Motor neuron (in vitro differentiated cells): Measurements from ENCODE around the gene MLX. TPM values are rescaled to one million over a fixed set of nuclear protein-coding genes. Genes with fewer than 3 reads are reported as not detected.
"Not testable (repeated sequence)": the region's sequence is repeated elsewhere in the genome, so short reads cannot be mapped to it uniquely, and the experiment has no call there.

Experiments
- ATAC-seq, 8 experiments: fragments of 200-7000 bp; cut with Tn5 transposase; replicated peaks in 6 of 8; 2 replicates each; pipeline ENCODE4 v1.8.0; 2021; ENCODE audit warnings: mild to moderate bottlenecking in 8 of 8, moderate library complexity in 8 of 8
- H3K27ac ChIP-seq, 2 donors: fragments of 250-450 bp; sonication (Bioruptor Pico); 2 replicates each; pipeline ENCODE4 v1.9.0; 2021; ENCODE audit warnings: antibody characterized with exemption in 2 of 2, mild to moderate bottlenecking in 2 of 2, moderate library complexity in 1 of 2
- H3K4me1 ChIP-seq, 2 donors: fragments of 250-450 bp; sonication (Bioruptor Pico); replicated peaks in 1 of 2; 2 replicates each; pipeline ENCODE4 v1.6.1; 2021; ENCODE audit warnings: antibody characterized with exemption in 2 of 2, mild to moderate bottlenecking in 2 of 2, moderate library complexity in 1 of 2
- H3K4me3 ChIP-seq, 5 donors: fragments of 250-450 bp; sonication (Bioruptor Pico); 2 replicates each; pipeline ENCODE4 v1.9.0; 2021; ENCODE audit warnings: antibody characterized with exemption in 5 of 5, mild to moderate bottlenecking in 5 of 5, moderate library complexity in 4 of 5
- WGBS, 10 experiments: fragments of 450-650 bp; shearing (Covaris generic); methylation state at CpG; one replicate each; pipeline ENCODE4 v1.0.0; 2022; 5-methylcytosine and 5-hydroxymethylcytosine counted together
- in situ Hi-C, 9 experiments: fragments of 400-800 bp; cut with MboI; loops; one replicate each; pipeline ENCODE4 v1.15.0; 2021; ENCODE audit warnings: low sequenced_read_pairs in 9 of 9, low pct_unique_long_range_greater_than_20kb in 2 of 9; ENCODE audit not compliant: unreplicated experiment in 9 of 9
- total RNA-seq, 8 experiments: library from RNA; unstranded; fragments of 300-600 nt; gene quantifications; 2 replicates each; pipeline versions ENCODE4 v1.2.3 to v1.2.4, GENCODE V29; 2022

The MLX gene
- total RNA-seq, 8 experiments from 2014 or later, result 17.3 to 48.0 (median 25.6) TPM

DNA sequence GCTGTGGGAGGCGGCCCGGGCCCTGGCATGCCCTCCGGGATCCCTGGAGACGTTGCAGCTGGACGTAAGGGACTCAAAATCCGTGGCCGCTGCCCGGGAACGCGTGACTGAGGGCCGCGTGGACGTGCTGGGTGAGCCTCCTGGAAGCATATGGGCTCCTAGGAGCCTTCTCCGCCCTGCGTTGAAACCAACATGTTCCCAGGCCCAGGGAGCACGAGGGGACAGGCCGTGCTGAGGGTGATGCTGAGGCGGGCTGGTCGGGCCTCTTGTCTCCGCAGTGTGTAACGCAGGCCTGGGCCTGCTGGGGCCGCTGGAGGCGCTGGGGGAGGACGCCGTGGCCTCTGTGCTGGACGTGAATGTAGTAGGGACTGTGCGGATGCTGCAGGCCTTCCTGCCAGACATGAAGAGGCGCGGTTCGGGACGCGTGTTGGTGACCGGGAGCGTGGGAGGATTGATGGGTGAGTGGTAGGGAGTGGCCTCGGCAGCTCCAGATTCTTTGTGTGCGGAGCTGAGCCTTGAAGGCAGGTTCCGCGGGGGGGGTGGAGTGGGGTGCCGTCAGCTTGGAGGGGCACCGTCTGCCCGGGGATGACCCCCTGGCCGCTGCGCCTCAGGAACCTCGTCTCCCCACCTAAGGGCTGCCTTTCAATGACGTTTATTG is 13.6 kb upstream of the MLX start:
- 30 to 80% (median 63%) methylated on average over 2 to 11 of the region's 45 CpGs; no CpG with 5 or more reads in 6 of the 10 experiments for WGBS, 10 experiments
- peak in 5 of 8 experiments; percentile 3 to 39 (median 32) for ATAC-seq
- in situ Hi-C loops, result no loop called here
- Histone ChIP-seq H3K27ac (peak overlapping the region in 1 of 2 donors; percentile 55), H3K4me3 (peak overlapping the region in 4 of 5 donors; percentile 46 to 55 (median 52)), H3K4me1 (peaks cover 23% of the 10 kb centered on the region in 2 donors)

DNA sequence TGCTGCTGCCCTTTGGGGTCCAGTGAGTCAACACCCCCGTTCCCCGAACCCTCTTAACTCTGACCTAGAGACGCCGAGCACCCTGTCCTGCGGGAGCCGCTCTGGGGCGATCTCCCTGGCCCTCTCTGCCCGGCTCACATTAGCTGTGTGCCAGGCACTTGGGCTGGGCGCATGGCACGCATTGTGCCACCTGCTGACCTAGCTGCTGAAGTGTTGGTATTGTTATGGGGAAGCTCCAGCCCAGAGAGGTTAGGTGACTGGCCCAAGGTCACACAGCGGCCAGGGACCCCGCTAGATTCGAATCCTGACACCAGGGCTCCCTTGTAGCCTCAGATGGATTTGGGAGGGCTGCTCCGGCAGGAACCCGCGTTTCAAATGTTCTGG is 13.0 kb upstream of the MLX start:
- WGBS, 10 experiments, result 25 to 78% (median 40%) methylated on average over 2 to 7 of the region's 16 CpGs; no CpG with 5 or more reads in 6 of the 10 experiments
- in situ Hi-C loops, result no loop called here
- Histone ChIP-seq H3K27ac (peak overlapping the region; percentile 83 to 85), H3K4me3 (peak overlapping the region; percentile 46 to 55 (median 51)), H3K4me1 (peaks cover 20% of the 10 kb centered on the region in 2 donors)
- no peak for ATAC-seq

DNA sequence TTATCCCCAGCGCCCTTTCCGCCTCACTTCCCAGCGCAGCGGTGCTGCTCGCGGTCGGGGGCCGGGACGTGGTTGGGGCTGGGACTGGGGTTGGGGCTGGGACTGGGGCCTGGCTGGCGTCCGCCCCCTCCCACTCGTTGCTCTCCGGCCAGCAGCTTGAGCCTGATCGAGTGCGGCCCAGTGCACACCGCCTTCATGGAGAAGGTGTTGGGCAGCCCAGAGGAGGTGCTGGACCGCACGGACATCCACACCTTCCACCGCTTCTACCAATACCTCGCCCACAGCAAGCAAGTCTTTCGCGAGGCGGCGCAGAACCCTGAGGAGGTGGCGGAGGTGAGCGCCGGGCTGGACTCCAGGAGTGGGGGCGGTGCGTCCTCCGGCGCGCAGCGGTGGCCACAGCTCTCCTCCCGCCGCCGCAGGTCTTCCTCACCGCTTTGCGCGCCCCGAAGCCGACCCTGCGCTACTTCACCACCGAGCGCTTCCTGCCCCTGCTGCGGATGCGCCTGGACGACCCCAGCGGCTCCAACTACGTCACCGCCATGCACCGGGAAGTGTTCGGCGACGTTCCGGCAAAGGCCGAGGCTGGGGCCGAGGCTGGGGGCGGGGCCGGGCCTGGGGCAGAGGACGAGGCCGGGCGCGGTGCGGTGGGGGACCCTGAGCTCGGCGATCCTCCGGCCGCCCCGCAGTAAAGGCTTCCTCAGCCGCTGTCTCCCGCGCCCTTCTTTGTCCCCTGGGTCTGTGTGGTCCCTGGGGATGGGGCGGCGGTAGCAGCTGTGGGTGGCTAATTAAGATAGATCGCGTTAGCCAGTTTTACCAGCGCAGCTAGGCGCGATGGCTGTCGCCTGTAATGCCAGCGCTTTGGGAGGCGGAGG is 12.4 kb upstream of the MLX start:
- Histone ChIP-seq H3K4me3 (peak overlapping the region; percentile 46 to 55 (median 51)), H3K27ac (peak overlapping the region; percentile 83 to 85), H3K4me1 (peaks cover 15% of the 10 kb centered on the region in 2 donors)
- ATAC-seq, result peak; percentile 85 to 93 (median 90)
- in situ Hi-C loops, result no loop called here
- 0 to 2% (median 0%) methylated on average over 1 to 20 of the region's 82 CpGs; no CpG with 5 or more reads in 5 of the 10 experiments for WGBS, 10 experiments

DNA sequence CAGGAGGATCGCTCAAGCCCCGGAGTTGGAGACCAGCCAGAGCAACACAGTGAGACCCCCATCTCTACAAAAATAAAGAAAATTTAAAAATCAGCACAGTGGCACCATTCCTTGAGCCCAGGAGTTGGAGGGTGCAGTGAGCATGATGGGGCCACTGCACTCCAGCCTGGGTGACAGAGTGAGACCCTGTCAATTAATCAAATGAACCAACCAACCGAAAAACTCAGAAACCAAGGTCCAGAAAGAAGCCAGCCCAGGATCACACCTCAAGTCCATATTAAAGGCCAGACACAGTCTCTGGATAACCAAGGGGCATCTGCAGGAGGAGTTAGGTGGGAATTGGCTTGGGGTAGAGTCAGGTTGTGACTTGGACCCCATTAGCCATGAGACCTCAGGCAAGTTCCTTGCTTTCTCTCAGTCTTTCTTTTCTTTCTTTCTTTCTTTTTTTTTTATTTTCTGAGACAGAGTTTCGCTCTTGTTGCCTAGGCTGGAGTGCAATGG is 11.7 kb upstream of the MLX start:
- peak in 7 of 8 experiments; percentile 3 to 41 (median 20) for ATAC-seq
- H3K4me3 ChIP-seq, result peak overlapping the region; percentile 46 to 55 (median 51)
- 0 to 100% (median 33%) methylated on average over 1 to 4 of the region's 4 CpGs; no CpG with 5 or more reads in 3 of the 10 experiments for WGBS, 10 experiments
- in situ Hi-C loops, result no loop called here
- H3K4me1 ChIP-seq, result peaks cover 15% of the 10 kb centered on the region in 2 donors
- peak overlapping the region; percentile 83 to 85 for H3K27ac ChIP-seq

DNA sequence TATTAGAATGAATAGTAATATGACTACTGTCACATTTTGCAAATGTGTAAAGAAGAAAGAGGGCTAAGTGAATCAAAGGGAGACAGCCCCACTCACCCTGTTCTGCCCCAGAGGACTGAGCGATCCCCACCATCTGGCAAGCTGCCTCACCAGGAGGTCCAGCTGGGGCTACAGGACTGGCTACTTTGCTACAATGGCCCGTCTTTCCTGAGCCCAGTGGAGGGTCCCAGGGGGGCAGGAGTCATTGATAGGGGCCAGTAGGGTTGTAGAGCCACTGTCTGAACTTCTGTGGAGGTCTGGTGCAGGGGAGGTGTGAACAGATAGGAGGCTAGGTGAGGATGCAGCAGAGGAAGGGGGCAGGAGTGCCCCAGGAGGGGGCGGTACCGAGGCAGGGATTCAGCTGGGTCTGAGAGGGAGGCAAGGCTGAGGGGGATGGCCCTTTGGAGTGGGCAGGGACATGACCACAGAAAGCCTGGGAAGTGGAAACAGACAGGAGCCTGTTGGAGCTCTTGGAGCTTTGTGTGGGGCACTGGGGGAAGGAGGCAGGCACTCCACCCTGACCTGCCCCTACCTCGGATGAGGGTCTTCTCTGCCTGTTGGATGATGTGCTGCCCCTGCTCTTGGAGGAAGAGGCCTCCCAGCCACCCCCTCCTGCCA is 10.8 kb upstream of the MLX start:
- in situ Hi-C loops, H3K27ac ChIP-seq, H3K4me3 ChIP-seq: not testable (repeated sequence)
- WGBS, 10 experiments, result 67 to 100% methylated on average over 1 of the region's 5 CpGs; no CpG with 5 or more reads in 8 of the 10 experiments
- peaks cover 15% of the 10 kb centered on the region in 2 donors for H3K4me1 ChIP-seq
- ATAC-seq, result peak in 2 of 8 experiments; percentile 7 to 29

DNA sequence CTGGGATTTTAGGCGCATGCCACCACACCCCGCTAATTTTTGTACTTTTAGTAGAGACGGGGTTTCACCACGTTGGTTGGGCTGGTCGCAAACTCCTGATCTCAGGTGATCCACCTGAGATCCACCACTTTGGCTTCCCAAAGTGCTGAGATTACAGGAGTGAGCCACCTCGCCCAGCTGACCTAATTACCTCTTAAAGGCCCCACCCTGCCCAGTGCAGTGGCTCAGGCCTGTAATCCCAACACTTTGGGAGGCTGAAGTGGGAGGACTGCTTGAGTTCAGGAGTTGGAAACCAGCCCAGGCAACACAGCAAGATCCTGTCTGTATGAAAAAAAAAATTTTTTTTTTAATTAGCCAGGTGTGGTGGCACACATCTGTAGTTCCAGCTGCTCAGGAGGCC is 7.8 kb upstream of the MLX start:
- in situ Hi-C loops, result no loop called here
- 75 to 96% (median 84%) methylated on average over 2 to 4 of the region's 6 CpGs; no CpG with 5 or more reads in 4 of the 10 experiments for WGBS, 10 experiments
- Histone ChIP-seq H3K27ac (no peak overlapping the region), H3K4me3 (no peak overlapping the region), H3K4me1 (peaks cover 8 to 11% of the 10 kb centered on the region in 2 donors)
- ATAC-seq, result no peak

DNA sequence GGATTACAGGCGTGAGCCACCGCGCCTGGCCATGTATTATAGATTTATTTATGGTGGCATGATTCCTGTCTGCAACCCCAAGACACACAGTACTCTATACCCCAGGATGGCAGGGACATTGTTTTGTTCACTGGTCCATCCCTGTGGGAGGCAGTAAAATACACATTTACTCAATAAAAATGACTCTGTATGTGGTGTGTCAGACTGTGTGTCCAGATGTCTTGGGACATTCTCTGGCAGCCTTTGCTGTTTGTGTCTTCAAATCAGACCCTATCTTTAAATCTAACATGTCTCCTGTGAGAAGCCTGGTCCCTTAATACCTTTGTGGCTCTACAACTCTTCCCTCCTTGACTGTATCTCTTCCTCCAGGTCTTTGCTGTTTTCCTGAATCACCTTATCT is 6.7 kb upstream of the MLX start:
- WGBS, 10 experiments, result 100% methylated on average over 1 of the region's 3 CpGs; no CpG with 5 or more reads in 9 of the 10 experiments
- H3K4me1 ChIP-seq, result peaks cover 8 to 11% of the 10 kb centered on the region in 2 donors
- in situ Hi-C loops, result no loop called here
- H3K4me3 ChIP-seq, result no peak overlapping the region
- no peak overlapping the region for H3K27ac ChIP-seq
- ATAC-seq, result no peak

DNA sequence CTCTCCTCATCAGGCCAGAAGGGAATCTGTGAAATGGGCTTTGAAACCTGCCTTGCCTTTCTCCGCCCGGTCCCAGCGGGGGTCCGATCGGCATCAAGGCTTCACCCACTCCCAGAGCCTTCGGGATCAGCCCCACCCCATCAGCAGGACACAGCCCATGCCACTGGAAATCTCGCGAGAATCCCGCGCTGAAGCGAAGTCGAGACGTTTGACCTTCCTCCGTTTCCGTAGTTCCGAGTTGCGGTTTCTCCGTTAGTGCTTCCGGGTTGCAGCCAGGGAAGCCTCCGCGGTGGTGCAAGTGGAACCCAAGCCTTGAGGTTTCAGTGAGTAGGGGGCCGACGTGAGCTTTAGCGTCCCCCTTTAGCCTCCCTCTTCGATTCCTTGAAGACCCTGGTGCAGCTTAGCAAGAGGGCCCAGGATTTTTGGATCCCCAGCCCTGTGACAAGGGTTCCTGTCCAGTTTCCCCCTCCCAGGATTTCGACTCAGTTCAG is 5.0 kb upstream of the MLX start, which contains the start of gene COASY:
COASY (plus strand) TSS at position 252 of the 491 bp plus-strand sequence. CDS start 475 bp downstream, outside the sequence.
- peaks cover 10 to 12% of the 10 kb centered on the region in 2 donors for H3K4me1 ChIP-seq
- 0 to 14% (median 0%) methylated on average over 1 to 18 of the region's 26 CpGs; no CpG with 5 or more reads in 4 of the 10 experiments for WGBS, 10 experiments
- in situ Hi-C loops, result no loop called here

DNA sequence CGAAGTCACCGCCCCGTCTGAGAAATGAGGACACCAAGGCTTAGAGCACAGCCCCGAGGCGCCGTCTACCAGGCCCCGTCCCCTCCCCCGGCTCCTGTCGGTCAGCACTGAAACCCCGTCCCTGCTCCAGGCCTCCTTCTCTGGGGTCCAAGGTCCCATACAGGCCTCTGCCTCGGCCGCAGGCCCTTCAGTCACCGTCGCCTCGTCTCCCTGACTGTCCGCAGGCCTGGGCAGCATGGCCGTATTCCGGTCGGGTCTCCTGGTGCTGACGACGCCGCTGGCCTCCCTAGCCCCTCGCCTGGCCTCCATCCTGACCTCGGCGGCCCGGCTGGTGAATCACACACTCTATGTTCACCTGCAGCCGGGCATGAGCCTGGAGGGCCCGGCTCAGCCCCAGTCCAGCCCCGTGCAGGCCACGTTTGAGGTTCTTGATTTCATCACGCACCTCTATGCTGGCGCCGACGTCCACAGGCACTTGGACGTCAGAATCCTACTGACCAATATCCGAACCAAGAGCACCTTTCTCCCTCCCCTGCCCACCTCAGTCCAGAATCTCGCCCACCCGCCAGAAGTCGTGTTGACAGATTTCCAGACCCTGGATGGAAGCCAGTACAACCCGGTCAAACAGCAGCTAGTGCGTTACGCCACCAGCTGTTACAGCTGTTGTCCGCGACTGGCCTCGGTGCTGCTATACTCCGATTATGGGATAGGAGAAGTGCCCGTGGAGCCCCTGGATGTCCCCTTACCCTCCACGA is 4.3 kb upstream of the MLX start:
- H3K4me3 ChIP-seq, result peak overlapping the region; percentile 48 to 85 (median 55)
- in situ Hi-C loops, result no loop called here
- ATAC-seq, result peak; percentile 1 to 70 (median 6)
- peaks cover 10 to 12% of the 10 kb centered on the region in 2 donors for H3K4me1 ChIP-seq
- H3K27ac ChIP-seq, result peak overlapping the region; percentile 79 to 95
- WGBS, 10 experiments, result 0 to 52% (median 19%) methylated on average over 3 to 6 of the region's 48 CpGs; no CpG with 5 or more reads in 5 of the 10 experiments

More for the DNA sequence above, 5.0 kb upstream of the MLX start, which contains the start of gene COASY:
- H3K27ac ChIP-seq, result peak within 1 kb of the TSS; percentile 79 to 95
- ATAC-seq, result peak; percentile 71 to 82 (median 76)
- peak within 1 kb of the TSS; percentile 48 to 85 (median 55) for H3K4me3 ChIP-seq

DNA sequence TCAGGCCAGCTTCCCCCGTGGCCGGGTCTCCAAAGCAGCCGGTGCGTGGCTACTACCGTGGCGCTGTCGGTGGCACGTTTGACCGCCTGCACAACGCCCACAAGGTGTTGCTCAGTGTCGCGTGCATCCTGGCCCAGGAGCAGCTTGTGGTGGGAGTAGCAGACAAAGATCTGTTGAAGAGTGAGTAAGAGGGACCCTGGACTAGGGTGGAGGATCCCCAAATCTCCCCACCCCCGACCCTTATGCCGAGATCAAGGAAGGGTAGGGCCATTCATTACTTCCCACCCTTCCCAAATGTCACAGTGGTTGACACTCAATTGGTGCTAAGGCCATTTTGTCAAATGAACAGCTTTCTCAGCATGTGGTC is 3.8 kb upstream of the MLX start:
- in situ Hi-C loops, result no loop called here
- Histone ChIP-seq H3K27ac (peak overlapping the region in 1 of 2 donors; percentile 95), H3K4me3 (peak overlapping the region; percentile 48 to 85 (median 55)), H3K4me1 (peaks cover 16 to 17% of the 10 kb centered on the region in 2 donors)
- 49 to 100% (median 74%) methylated on average over 2 to 11 of the region's 14 CpGs; no CpG with 5 or more reads in 6 of the 10 experiments for WGBS, 10 experiments
- no peak for ATAC-seq

DNA sequence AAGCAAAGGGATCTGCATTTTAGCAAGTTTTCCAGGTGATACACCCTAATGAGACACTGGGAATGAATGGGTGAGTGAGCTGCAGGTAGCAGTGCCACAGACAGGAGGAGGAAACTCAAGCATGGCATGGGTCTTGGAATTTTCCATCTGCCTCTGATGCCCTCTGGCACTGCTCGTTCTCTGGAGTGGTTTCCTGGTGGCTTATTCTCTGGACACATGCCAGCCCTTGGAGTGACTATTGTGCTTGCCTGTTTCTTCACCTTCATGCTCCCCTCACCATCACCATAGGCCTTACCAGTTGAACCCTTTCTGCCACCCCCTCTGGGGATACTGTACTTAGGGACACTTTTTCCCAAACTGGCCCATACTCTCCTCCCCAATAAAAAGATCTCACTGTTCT is 3.4 kb upstream of the MLX start:
- WGBS, 10 experiments, result 13 to 75% (median 38%) methylated on average over 1 of the region's 1 CpG; no CpG with 5 or more reads in 4 of the 10 experiments
- no peak for ATAC-seq
- Histone ChIP-seq H3K27ac (no peak overlapping the region), H3K4me3 (peak overlapping the region in 2 of 5 donors; percentile 55 to 80), H3K4me1 (peaks cover 19 to 20% of the 10 kb centered on the region in 2 donors)
- in situ Hi-C loops, result no loop called here
